IMR-90 (cell line): ENCODE results near the gene CCDC184. TPM values are rescaled to one million over a fixed set of nuclear protein-coding genes. Genes with fewer than 3 reads are reported as not detected.

Experiments used
- ATAC-seq: fragments of 200-7000 bp; cut with Tn5 transposase; 2 replicates; pipeline ENCODE4 v1.9.1; 2020; ENCODE audit warnings: low read depth, mild to moderate bottlenecking, moderate library complexity
- BruUV-seq: library from RNA; stranded (reverse); fragments of 400-500 nt; replicated peaks from 2 replicates; lab custom pipeline; 2021; lab: Mats Ljungman, UMichigan
- CTCF ChIA-PET: fragments of 300-600 bp; formaldehyde crosslinking; extraction: SDS; loops from one replicate; lab custom pipeline; 2021; ENCODE audit warnings: antibody characterized with exemption; lab: Yijun Ruan, JAX
- POLR2A ChIA-PET: fragments of 300-600 bp; sonication (Branson Sonifier 250); formaldehyde crosslinking; loops from one replicate; lab custom pipeline; 2022; ENCODE audit warnings: antibody characterized with exemption; ENCODE audit not compliant: unreplicated experiment; lab: Charles Lee
- DNase-seq: peaks from one replicate; pipeline ENCODE4 v3.0.0; 2013
- H2AFZ ChIP-seq: replicated peaks from 2 replicates; pipeline ENCODE3; 2013; ENCODE audit warnings: low read length, mild to moderate bottlenecking; ENCODE audit not compliant: poor library complexity
- H2AK5ac ChIP-seq: 2 replicates; pipeline ENCODE4 v1.6.1; 2013; ENCODE audit warnings: low read depth, low read length, inconsistent platforms
- H2AK9ac ChIP-seq: replicated peaks from 2 replicates; pipeline ENCODE3; 2013; ENCODE audit warnings: mild to moderate bottlenecking, low read depth, low read length, moderate library complexity; ENCODE audit not compliant: poor library complexity
- H2BK120ac ChIP-seq: 2 replicates; pipeline ENCODE4 v1.6.1; 2013; ENCODE audit warnings: low read depth, low read length, inconsistent platforms
- H2BK15ac ChIP-seq: 3 replicates; pipeline ENCODE4 v1.6.1; 2013; ENCODE audit warnings: low read depth, low read length, inconsistent platforms
- H2BK20ac ChIP-seq: 2 replicates; pipeline ENCODE4 v1.6.1; 2013; ENCODE audit warnings: low read depth, mild to moderate bottlenecking, inconsistent platforms, low read length, moderate library complexity
- H2BK5ac ChIP-seq: 2 replicates; pipeline ENCODE4 v1.6.1; 2013; ENCODE audit warnings: mild to moderate bottlenecking, low read depth, low read length, inconsistent platforms; ENCODE audit not compliant: poor library complexity, severe bottlenecking
- H3K14ac ChIP-seq: replicated peaks from 2 replicates; pipeline ENCODE4 v1.6.1; 2013; ENCODE audit warnings: low read depth, low read length, inconsistent platforms
- H3K18ac ChIP-seq: 2 replicates; pipeline ENCODE4 v1.6.1; 2013; ENCODE audit warnings: low read depth, low read length, control low read depth
- H3K23ac ChIP-seq: 2 replicates; pipeline ENCODE4 v1.6.1; 2013; ENCODE audit warnings: low read depth, low read length, inconsistent platforms
- H3K27ac ChIP-seq: 2 replicates; pipeline ENCODE4 v1.5.1; 2013; ENCODE audit warnings: mild to moderate bottlenecking, control low read depth, low read length; ENCODE audit not compliant: insufficient read depth
- H3K27me3 ChIP-seq: 2 replicates; pipeline ENCODE4 v1.6.1; 2013; ENCODE audit warnings: low read length; ENCODE audit not compliant: control insufficient read depth, insufficient read depth
- H3K36me3 ChIP-seq: 2 replicates; pipeline ENCODE4 v1.6.1; 2013; ENCODE audit warnings: low read length, mixed read lengths; ENCODE audit not compliant: control insufficient read depth, insufficient read depth
- H3K4ac ChIP-seq: 2 replicates; pipeline ENCODE4 v1.6.1; 2013; ENCODE audit warnings: low read depth, low read length, inconsistent platforms
- H3K4me1 ChIP-seq: 2 replicates; pipeline ENCODE4 v1.6.1; 2013; ENCODE audit warnings: low read length, mixed read lengths; ENCODE audit not compliant: control insufficient read depth, insufficient read depth
- H3K4me2 ChIP-seq: 2 replicates; pipeline ENCODE4 v1.6.1; 2013; ENCODE audit warnings: low read depth, mild to moderate bottlenecking, control low read depth, low read length, moderate library complexity
- H3K4me3 ChIP-seq: 2 replicates; pipeline ENCODE4 v1.5.1; 2013; ENCODE audit warnings: low read depth, mild to moderate bottlenecking, control low read depth, low read length, moderate library complexity; ENCODE audit not compliant: insufficient read depth
- H3K56ac ChIP-seq: 2 replicates; pipeline ENCODE4 v1.6.1; 2013; ENCODE audit warnings: low read length, inconsistent platforms; ENCODE audit not compliant: insufficient read depth; ENCODE audit errors: extremely low read depth
- H3K79me1 ChIP-seq, 2 experiments: 2 replicates each; pipeline ENCODE4 v1.6.1; 2013; ENCODE audit warnings: low read length in 2 of 2, inconsistent platforms in 1 of 2, low read depth in 1 of 2
- H3K9ac ChIP-seq: 2 replicates; pipeline ENCODE4 v1.6.1; 2013; ENCODE audit warnings: low read depth, low read length, control low read depth
- H3K9me1 ChIP-seq: 2 replicates; pipeline ENCODE4 v1.6.1; 2013; ENCODE audit warnings: low read length, inconsistent platforms; ENCODE audit not compliant: insufficient read depth
- H3K9me3 ChIP-seq: 2 replicates; pipeline ENCODE4 v1.6.1; 2013; ENCODE audit warnings: low read length; ENCODE audit not compliant: control insufficient read depth, insufficient read depth
- H4K20me1 ChIP-seq: 2 replicates; pipeline ENCODE4 v1.6.1; 2013; ENCODE audit warnings: low read length, inconsistent platforms; ENCODE audit not compliant: insufficient read depth
- H4K5ac ChIP-seq: 2 replicates; pipeline ENCODE4 v1.6.1; 2013; ENCODE audit warnings: mild to moderate bottlenecking, low read depth, low read length, control low read depth
- H4K8ac ChIP-seq, 2 experiments: 2 replicates each; pipeline ENCODE4 v1.6.1; 2013; ENCODE audit warnings: low read depth in 2 of 2, low read length in 2 of 2, control low read depth in 1 of 2, inconsistent platforms in 1 of 2
- H4K91ac ChIP-seq: 2 replicates; pipeline ENCODE4 v1.6.1; 2013; ENCODE audit warnings: low read depth, low read length, inconsistent platforms; ENCODE audit not compliant: insufficient read depth
- MAFK ChIP-seq: IDR thresholded peaks from 2 replicates; pipeline ENCODE4 v1.6.1; 2012; ENCODE audit warnings: low read depth, low read length, improper control_type of control experiment
- WGBS, 2 experiments: methylation state at CpG; one replicate each; pipeline versions ENCODE4 v1.1.5 to v1.1.7; 2013; ENCODE audit warnings: missing lambda C conversion rate in 2 of 2; ENCODE audit not compliant: insufficient read length in 1 of 2; ENCODE audit errors: extremely low coverage in 2 of 2; 5-methylcytosine and 5-hydroxymethylcytosine counted together
- dilution Hi-C: fragments of 300-500 bp; cut with HindIII; formaldehyde crosslinking; loops from one replicate; pipeline ENCODE4 v1.14.3; 2018; ENCODE audit warnings: low sequenced_read_pairs; ENCODE audit not compliant: unreplicated experiment
- in situ Hi-C: fragments of 300-500 bp; cut with MboI; formaldehyde crosslinking; loops from 3 replicates; pipeline ENCODE4 v1.14.3; 2019; ENCODE audit warnings: low sequenced_read_pairs, inconsistent platforms, mixed read lengths
- intact Hi-C: fragments of 100-400 bp; cut with micrococcal nuclease; formaldehyde crosslinking; loops from 2 replicates; pipeline ENCODE4 v1.10.0; 2022
- polyA plus RNA-seq, 3 experiments: library from polyadenylated mRNA; depleted of rRNA; stranded (reverse); fragments of >200 nt; gene quantifications; 2 replicates each; pipeline ENCODE4 v1.2.3, GENCODE V29; 2012; ENCODE audit warnings: low replicate concordance in 1 of 3
- total RNA-seq: library from RNA; depleted of rRNA; stranded (reverse); fragments of >200 nt; gene quantifications from 2 replicates; pipeline ENCODE4 v1.2.3, GENCODE V29; 2012

The CCDC184 gene
- total and polyA plus RNA-seq, 2 of the 4 experiments (the other 2 are of a cell fraction), result 0.18 to 0.22 TPM

DNA sequence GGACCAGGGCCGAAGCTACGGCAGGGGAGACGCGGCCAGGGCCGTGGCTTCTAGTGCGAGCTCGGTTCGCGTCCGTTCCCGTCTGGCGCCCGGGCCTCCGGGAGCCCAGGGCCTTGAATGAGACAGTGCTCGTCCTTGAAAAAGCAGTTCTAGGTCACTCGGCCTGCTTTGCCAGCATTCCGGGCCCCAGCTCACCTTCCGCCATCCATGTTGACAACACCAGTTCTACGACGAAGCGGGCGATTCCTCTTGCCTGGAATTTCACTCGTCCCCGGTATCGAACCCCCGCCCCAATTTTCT is 15.2 kb downstream of the CCDC184 start:
- H3K4me1 ChIP-seq, result peaks cover 6% of the 10 kb centered on the region; the same call in 1 of the 2 replicates
- H2BK120ac ChIP-seq, result peak overlapping the region; percentile 66; the same call in 1 of the 2 replicates
- H2BK20ac ChIP-seq, result no peak overlapping the region
- H3K27me3 ChIP-seq, result peaks cover 5% of the 10 kb centered on the region
- no peaks in the 10 kb centered on the region for H3K9me3 ChIP-seq
- no peaks in the 10 kb centered on the region for H3K36me3 ChIP-seq
- peaks cover 3% of the 10 kb centered on the region; the same call in 1 of the 2 replicates for H3K9me1 ChIP-seq
- peak overlapping the region; percentile 97 for H3K14ac ChIP-seq
- peaks cover 0 to 8% of the 10 kb centered on the region in 2 experiments; a peak in 2 of 4 replicates for H3K79me1 ChIP-seq
- no peak for DNase-seq
- H3K4me3 ChIP-seq, result peak overlapping the region; percentile 55
- peak overlapping the region; percentile 96 for H4K91ac ChIP-seq
- intact Hi-C loops (loop anchor here (5.0 kb wide), 2 partner anchors 154 to 614 kb away; partner anchors contain the start of gene ZNF641), dilution Hi-C loops (no loop called here), in situ Hi-C loops (no loop called here)
- no peak for TF ChIP-seq MAFK
- no peaks in the 10 kb centered on the region for H4K20me1 ChIP-seq
- H3K4me2 ChIP-seq, result peak overlapping the region; percentile 77
- peak overlapping the region; percentile 99 for H4K8ac ChIP-seq
- H2AK9ac ChIP-seq, result peak overlapping the region; percentile 86
- peak overlapping the region; percentile 96 for H2AFZ ChIP-seq
- peak; percentile 3; the same call in 1 of the 2 replicates for ATAC-seq
- peak overlapping the region; percentile 90 for H4K5ac ChIP-seq
- H2BK15ac ChIP-seq, result peak overlapping the region; percentile 70; the same call in 1 of the 3 replicates
- peak overlapping the region; percentile 49 for H2AK5ac ChIP-seq
- peak overlapping the region; percentile 87 for H2BK5ac ChIP-seq
- TSS peak; percentile 70 for BruUV-seq
- H3K4ac ChIP-seq, result peak overlapping the region; percentile 94
- H3K23ac ChIP-seq, result peak overlapping the region; percentile 97
- peak overlapping the region; percentile 77 for H3K27ac ChIP-seq
- POLR2A ChIA-PET, result no interaction called here
- CTCF ChIA-PET, result interaction anchor here (1.4 to 3.8 kb wide), 3 partner anchors 9 to 33 kb away, joined by 4 to 18 read pairs (median 5); partner anchors contain the start of gene CCDC184
- peak overlapping the region; percentile 81 for H3K18ac ChIP-seq
- H3K56ac ChIP-seq, result 0 out of 2 replicates have a peak overlapping the region, but pooled peaks have one; percentile 71
- 14% methylated on average over 16 of the region's 26 CpGs; no CpG with 5 or more reads in 1 of the 2 experiments for WGBS, 2 experiments
- peak overlapping the region; percentile 80 for H3K9ac ChIP-seq
